NT2/D1 (cell line): Measurements from ENCODE around the gene DSE.

Experiments
- SUZ12 ChIP-seq: IDR thresholded peaks from 2 replicates; pipeline ENCODE4 v1.6.1; 2011; ENCODE audit not compliant: insufficient read length, insufficient read depth; ENCODE audit errors: extremely low read depth
- YY1 ChIP-seq: IDR thresholded peaks from 2 replicates; pipeline ENCODE4 v1.6.1; 2011; ENCODE audit not compliant: insufficient read length, insufficient read depth
- ZNF274 ChIP-seq: IDR thresholded peaks from 2 replicates; pipeline ENCODE4 v1.6.1; 2011; ENCODE audit warnings: mild to moderate bottlenecking, low read depth, low read length

- TF ChIP-seq YY1: no peak
- TF ChIP-seq SUZ12: no peak
- no peak for TF ChIP-seq ZNF274
Observed at GRCh38 chr6:116491610-116492330, 121.0 kb downstream of the DSE start.
